GM12878 (cell line): ENCODE results near the gene EFHC1. TPM values are rescaled to one million over a fixed set of nuclear protein-coding genes. Genes with fewer than 3 reads are reported as not detected.

ENCODE experiments used
- ATAC-seq: fragments of 200-7000 bp; cut with Tn5 transposase; 3 replicates; pipeline ENCODE4 v1.9.1; 2020; ENCODE audit warnings: mild to moderate bottlenecking, moderate library complexity
- BruUV-seq: library from RNA; stranded (reverse); fragments of 400-500 nt; replicated peaks from 2 replicates; lab custom pipeline; 2021; lab: Mats Ljungman, UMichigan
- CTCF ChIA-PET: fragments of 300-600 bp; sonication (Branson Sonifier 250); formaldehyde crosslinking; extraction: SDS; loops from one replicate; lab custom pipeline; 2021; ENCODE audit warnings: inconsistent platforms; lab: Yijun Ruan, JAX
- POLR2A ChIA-PET: fragments of 350-600 bp; formaldehyde crosslinking; extraction: SDS; loops from one replicate; lab custom pipeline; 2021; ENCODE audit warnings: inconsistent platforms; lab: Charles Lee
- RAD21 ChIA-PET: fragments of 300-600 bp; sonication (Branson Sonifier 250); formaldehyde crosslinking; loops from one replicate; lab custom pipeline; 2023; ENCODE audit warnings: antibody characterized with exemption; ENCODE audit not compliant: unreplicated experiment; lab: Charles Lee
- SMC1A ChIA-PET: fragments of 300-600 bp; sonication (Branson Sonifier 250); formaldehyde crosslinking; loops from one replicate; lab custom pipeline; 2023; ENCODE audit not compliant: unreplicated experiment, uncharacterized antibody; lab: Charles Lee
- DNase-seq: peaks from one replicate; pipeline ENCODE4 v3.0.0-alpha.2; 2011; ENCODE audit warnings: low read depth, low spot score
- FAIRE-seq: peaks from 3 replicates; lab custom pipeline; 2011; peaks lifted over from hg19 to GRCh38; lab: Jason Lieb, UNC
- H2AFZ ChIP-seq: 2 replicates; pipeline ENCODE4 v1.6.0; 2011; ENCODE audit warnings: low read depth, low read length, control low read depth; ENCODE audit not compliant: control insufficient read depth
- H3K27ac ChIP-seq: 2 replicates; pipeline ENCODE4 v1.5.1; 2011; ENCODE audit warnings: control low read depth; ENCODE audit not compliant: control insufficient read depth, insufficient read depth
- H3K27me3 ChIP-seq, 2 experiments: replicated peaks in 1 of 2; 2 replicates each; pipeline versions ENCODE4 v1.6.0 to v1.6.1; 2011; ENCODE audit warnings: low read length in 1 of 2; ENCODE audit not compliant: control insufficient read depth in 2 of 2, insufficient read depth in 2 of 2
- H3K36me3 ChIP-seq, 2 experiments: 2 replicates each; pipeline ENCODE4 v1.5.1; 2011; ENCODE audit warnings: low read length in 1 of 2; ENCODE audit not compliant: control insufficient read depth in 2 of 2, insufficient read depth in 2 of 2
- H3K4me1 ChIP-seq: 2 replicates; pipeline ENCODE4 v1.6.1; 2011; ENCODE audit warnings: mild to moderate bottlenecking, low read length, moderate library complexity, mixed read lengths; ENCODE audit not compliant: control insufficient read depth, insufficient read depth
- H3K4me2 ChIP-seq: 2 replicates; pipeline ENCODE4 v1.6.0; 2011; ENCODE audit warnings: control low read depth; ENCODE audit not compliant: control insufficient read depth, insufficient read depth
- H3K4me3 ChIP-seq: fragments of 200-600 bp; sonication (generic); 2 replicates; pipeline ENCODE4 v1.5.1; 2016
- H3K79me2 ChIP-seq: 2 replicates; pipeline ENCODE4 v1.6.0; 2011; ENCODE audit warnings: low read length; ENCODE audit not compliant: control insufficient read depth, insufficient read depth
- H3K9ac ChIP-seq: 2 replicates; pipeline ENCODE4 v1.8.0; 2011; ENCODE audit warnings: low read length, control low read depth, mixed read lengths; ENCODE audit not compliant: control insufficient read depth, insufficient read depth
- H3K9me3 ChIP-seq: replicated peaks from 3 replicates; pipeline ENCODE4 v1.5.1; 2011; ENCODE audit warnings: mild to moderate bottlenecking, low read length; ENCODE audit not compliant: control insufficient read depth, insufficient read depth
- H4K20me1 ChIP-seq: 2 replicates; pipeline ENCODE4 v1.6.0; 2011; ENCODE audit not compliant: control insufficient read depth, insufficient read depth
- CBFB ChIP-seq: IDR thresholded peaks from 2 replicates; pipeline ENCODE4 v1.6.1; 2016; ENCODE audit warnings: antibody characterized with exemption, low read depth
- CREB1 ChIP-seq: IDR thresholded peaks from 2 replicates; pipeline ENCODE4 v1.6.1; 2012; ENCODE audit warnings: low read depth, mild to moderate bottlenecking, inconsistent platforms
- CTCF ChIP-seq, 3 experiments: IDR thresholded peaks in 2 of 3; conservative IDR thresholded peaks in 1 of 3; 2 replicates each; pipeline ENCODE4 v1.5.1; 2011; ENCODE audit warnings: low read depth in 3 of 3, low read length in 3 of 3, mild to moderate bottlenecking in 3 of 3, control low read depth in 2 of 3, moderate library complexity in 2 of 3, inconsistent platforms in 1 of 3, mixed read lengths in 1 of 3; ENCODE audit not compliant: control insufficient read depth in 2 of 3, insufficient read depth in 1 of 3; ENCODE audit errors: extremely low read depth in 1 of 3
- DPF2 ChIP-seq: fragments of 450-650 bp; IDR thresholded peaks from 2 replicates; pipeline ENCODE4 v1.6.1; 2017; ENCODE audit warnings: mild to moderate bottlenecking
- E2F4 ChIP-seq: IDR thresholded peaks from 2 replicates; pipeline ENCODE4 v1.6.1; 2012; ENCODE audit warnings: low read depth, low read length, improper control_type of control experiment
- HDAC6 ChIP-seq: fragments of 200-600 bp; sonication (generic); IDR thresholded peaks from one replicate; pipeline ENCODE4 v1.8.0; 2017; ENCODE audit warnings: antibody characterized with exemption; ENCODE audit not compliant: unreplicated experiment
- IKZF2 ChIP-seq, 2 experiments: fragments of 450-650 bp; IDR thresholded peaks; 2 replicates each; pipeline ENCODE4 v1.6.1; 2017; ENCODE audit warnings: mild to moderate bottlenecking in 2 of 2, moderate library complexity in 2 of 2
- KAT2A ChIP-seq: conservative IDR thresholded peaks from 2 replicates; pipeline ENCODE4 v1.6.1; 2011; ENCODE audit warnings: low read depth, low read length; ENCODE audit not compliant: control insufficient read depth
- MAX ChIP-seq: IDR thresholded peaks from 2 replicates; pipeline ENCODE4 v1.6.1; 2012; ENCODE audit warnings: low read depth, low read length, improper control_type of control experiment
- MEF2A ChIP-seq: IDR thresholded peaks from 2 replicates; pipeline ENCODE4 v1.6.1; 2011; ENCODE audit warnings: low read depth, mild to moderate bottlenecking, low read length, moderate library complexity; ENCODE audit not compliant: insufficient read depth
- NR2C1 ChIP-seq: fragments of 450-650 bp; IDR thresholded peaks from 2 replicates; pipeline ENCODE4 v1.6.1; 2017; ENCODE audit warnings: antibody characterized with exemption, mild to moderate bottlenecking, moderate library complexity
- NR2C2 ChIP-seq: IDR thresholded peaks from 2 replicates; pipeline ENCODE4 v1.6.1; 2011; ENCODE audit warnings: borderline replicate concordance, low read depth; ENCODE audit not compliant: control insufficient read depth, insufficient read length
- NRF1 ChIP-seq: conservative IDR thresholded peaks from 2 replicates; pipeline ENCODE4 v1.6.1; 2011; ENCODE audit warnings: mild to moderate bottlenecking, low read depth, low read length, improper control_type of control experiment
- PAX8 ChIP-seq: fragments of 450-650 bp; IDR thresholded peaks from 2 replicates; pipeline ENCODE4 v1.6.1; 2017; ENCODE audit warnings: mild to moderate bottlenecking, moderate library complexity
- RBBP5 ChIP-seq: fragments of 200-600 bp; sonication (generic); conservative IDR thresholded peaks from 2 replicates; pipeline ENCODE4 v1.6.1; 2016
- RELA ChIP-seq: fragments of 450-650 bp; IDR thresholded peaks from 2 replicates; pipeline ENCODE4 v1.8.0; 2014; ENCODE audit warnings: borderline replicate concordance; ENCODE audit not compliant: partially characterized antibody
- TAF1 ChIP-seq: IDR thresholded peaks from 2 replicates; pipeline ENCODE4 v1.6.1; 2011; ENCODE audit warnings: mild to moderate bottlenecking, low read depth, low read length, borderline replicate concordance
- TCF3 ChIP-seq: IDR thresholded peaks from 2 replicates; pipeline ENCODE4 v1.6.1; 2012; ENCODE audit warnings: low read depth, mild to moderate bottlenecking, low read length, borderline replicate concordance; ENCODE audit not compliant: insufficient read depth
- TCF7 ChIP-seq: IDR thresholded peaks from 2 replicates; pipeline ENCODE4 v1.6.1; 2014; ENCODE audit warnings: antibody characterized with exemption, borderline replicate concordance
- ZZZ3 ChIP-seq: IDR thresholded peaks from 2 replicates; pipeline ENCODE4 v1.6.1; 2011; ENCODE audit warnings: low read depth; ENCODE audit not compliant: control insufficient read depth, insufficient read length
- WGBS: methylation state at CpG from one replicate; pipeline ENCODE4 v1.1.6; 2016; ENCODE audit warnings: low lambda C conversion rate; ENCODE audit not compliant: insufficient replicate concordance, insufficient coverage; ENCODE audit errors: missing lambda C conversion rate; 5-methylcytosine and 5-hydroxymethylcytosine counted together
- in situ Hi-C: fragments of 300-500 bp; cut with MboI; formaldehyde crosslinking; loops from 9 replicates; pipeline ENCODE4 v1.14.3; 2018; ENCODE audit warnings: mixed read lengths
- intact Hi-C: fragments of 100-400 bp; cut with micrococcal nuclease; formaldehyde crosslinking; loops from one replicate; pipeline ENCODE4 v1.14.2; 2022; ENCODE audit not compliant: unreplicated experiment
- polyA plus RNA-seq, 11 experiments: library from polyadenylated mRNA; depleted of rRNA in 4 of 11; unstranded in 6 of 11; stranded (reverse) in 5 of 11; fragments of >200 nt; fragmentation: Nextera tagmentation in 4 of 11; fragmentation: Illumina TruSeq in 1 of 11; extraction: Ambion mirVana in 4 of 11; extraction: Trizol in 1 of 11; gene quantifications; 1 replicate in 1 of 11; 2 replicates in 10 of 11; pipeline versions ENCODE4 v1.2.1 to v1.2.3, GENCODE V29; 2011 to 2016; ENCODE audit warnings: inconsistent platforms in 2 of 11, missing spikeins in 2 of 11, low read depth in 1 of 11
- total RNA-seq, 4 experiments: library from RNA; depleted of rRNA in 3 of 4; stranded (reverse); fragments of >200 nt in 3 of 4; fragmentation: Illumina TruSeq in 1 of 4; extraction: Trizol in 1 of 4; gene quantifications; 2 replicates each; pipeline versions ENCODE4 v1.2.1 to v1.2.3, GENCODE V29; 2013 to 2021

The EFHC1 gene
- total and polyA plus RNA-seq, 10 of the 15 experiments (the other 5 are each of a cell fraction or from before 2014, with no cell fraction given) = 5.5 to 14.5 (median 8.8) TPM

- TF ChIP-seq IKZF2 (IDR thresholded peaks at IDR 0.05) (no peak), E2F4 (no peak), TCF7 (no peak), MEF2A (no peak), ZZZ3 (no peak)
These were observed 54.0 kb downstream of the EFHC1 start (continued) for GRCh38 chr6:52474173-52474572.

GRCh38 chr6:52475307-52475706, 55.2 kb downstream of the EFHC1 start:
- no peak for TF ChIP-seq NR2C2
- TF ChIP-seq MAX = no peak
- no peak for TF ChIP-seq NR2C1
- TF ChIP-seq RELA = no peak
- TF ChIP-seq TAF1 = no peak
- no peak for TF ChIP-seq HDAC6
- TF ChIP-seq KAT2A = no peak
- no peak for TF ChIP-seq PAX8
- no peak for TF ChIP-seq TCF3
- no peak for TF ChIP-seq CTCF (IDR thresholded peaks at IDR 0.05 in 2 of 3, conservative IDR thresholded peaks at IDR 0.05 in 1 of 3; ENCODE audit: control insufficient read depth in 2 of 3, extremely low read depth in 1 of 3, insufficient read depth in 1 of 3, low read depth in 3 of 3, low read length in 3 of 3)
- TF ChIP-seq NRF1 = no peak
- no peak for TF ChIP-seq RBBP5
- no peak for TF ChIP-seq CBFB
- TF ChIP-seq DPF2 = no peak
- TF ChIP-seq CREB1 = no peak
- 95% methylated on average over 2 of the region's 2 CpGs for WGBS

More at GRCh38 chr6:52475307-52475706, 55.2 kb downstream of the EFHC1 start:
- FAIRE-seq (no peak), ATAC-seq (no peak), DNase-seq (no peak)
- SMC1A ChIA-PET = interaction anchor here (0.6 to 0.8 kb wide), 2 partner anchors 8 to 54 kb away, joined by 3 read pairs; no protein-coding TSS in a partner anchor
- Histone ChIP-seq H3K27ac (no peak overlapping the region), H2AFZ (no peak overlapping the region), H3K9me3 (no peaks in the 10 kb centered on the region; the same call in 2 of the 3 replicates), H3K79me2 (no peaks in the 10 kb centered on the region), H3K9ac (no peak overlapping the region), H4K20me1 (no peaks in the 10 kb centered on the region), H3K27me3 (no peaks in the 10 kb centered on the region), H3K4me1 (no peaks in the 10 kb centered on the region), H3K4me3 (no peak overlapping the region), H3K4me2 (no peak overlapping the region), H3K36me3 (no peaks in the 10 kb centered on the region; a peak in 1 of 4 replicates)
- intact Hi-C loops = no loop called here
- BruUV-seq = no TSS peak
- in situ Hi-C loops = no loop called here
- POLR2A ChIA-PET = no interaction called here
- RAD21 ChIA-PET = no interaction called here
- CTCF ChIA-PET = interaction anchor here (1.4 kb wide), 1 partner anchor 14 kb away, joined by 4 read pairs; no protein-coding TSS in a partner anchor
